ENCODE measurements around the gene LRRC27.

The LRRC27 gene

GRCh38 chr10:132332433-132332754 lies 401 bp downstream of the LRRC27 start:
- no peak for TF ChIP-seq TAF1 (IDR thresholded peaks at IDR 0.05; ENCODE audit: low read depth)
- TF ChIP-seq, protein P1, sequence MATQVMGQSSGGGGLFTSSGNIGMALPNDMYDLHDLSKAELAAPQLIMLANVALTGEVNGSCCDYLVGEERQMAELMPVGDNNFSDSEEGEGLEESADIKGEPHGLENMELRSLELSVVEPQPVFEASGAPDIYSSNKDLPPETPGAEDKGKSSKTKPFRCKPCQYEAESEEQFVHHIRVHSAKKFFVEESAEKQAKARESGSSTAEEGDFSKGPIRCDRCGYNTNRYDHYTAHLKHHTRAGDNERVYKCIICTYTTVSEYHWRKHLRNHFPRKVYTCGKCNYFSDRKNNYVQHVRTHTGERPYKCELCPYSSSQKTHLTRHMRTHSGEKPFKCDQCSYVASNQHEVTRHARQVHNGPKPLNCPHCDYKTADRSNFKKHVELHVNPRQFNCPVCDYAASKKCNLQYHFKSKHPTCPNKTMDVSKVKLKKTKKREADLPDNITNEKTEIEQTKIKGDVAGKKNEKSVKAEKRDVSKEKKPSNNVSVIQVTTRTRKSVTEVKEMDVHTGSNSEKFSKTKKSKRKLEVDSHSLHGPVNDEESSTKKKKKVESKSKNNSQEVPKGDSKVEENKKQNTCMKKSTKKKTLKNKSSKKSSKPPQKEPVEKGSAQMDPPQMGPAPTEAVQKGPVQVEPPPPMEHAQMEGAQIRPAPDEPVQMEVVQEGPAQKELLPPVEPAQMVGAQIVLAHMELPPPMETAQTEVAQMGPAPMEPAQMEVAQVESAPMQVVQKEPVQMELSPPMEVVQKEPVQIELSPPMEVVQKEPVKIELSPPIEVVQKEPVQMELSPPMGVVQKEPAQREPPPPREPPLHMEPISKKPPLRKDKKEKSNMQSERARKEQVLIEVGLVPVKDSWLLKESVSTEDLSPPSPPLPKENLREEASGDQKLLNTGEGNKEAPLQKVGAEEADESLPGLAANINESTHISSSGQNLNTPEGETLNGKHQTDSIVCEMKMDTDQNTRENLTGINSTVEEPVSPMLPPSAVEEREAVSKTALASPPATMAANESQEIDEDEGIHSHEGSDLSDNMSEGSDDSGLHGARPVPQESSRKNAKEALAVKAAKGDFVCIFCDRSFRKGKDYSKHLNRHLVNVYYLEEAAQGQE (IDR thresholded peaks at IDR 0.05; ENCODE audit: low read depth): no peak
- no peak for TF ChIP-seq YY1 (IDR thresholded peaks at IDR 0.05; ENCODE audit: low read depth)
- no peak for TF ChIP-seq TCF12 (IDR thresholded peaks at IDR 0.05; ENCODE audit: low read depth)
- TF ChIP-seq CREB1 (IDR thresholded peaks at IDR 0.05; ENCODE audit: low read depth): no peak
- no peak for TF ChIP-seq FOXM1 (IDR thresholded peaks at IDR 0.05; ENCODE audit: borderline replicate concordance, low read depth)
- no peak for TF ChIP-seq ZBTB7A (IDR thresholded peaks at IDR 0.05; ENCODE audit: low read depth)
- no peak for TF ChIP-seq EP300 (IDR thresholded peaks at IDR 0.05; ENCODE audit: borderline replicate concordance)
- no peak for TF ChIP-seq EGR1 (IDR thresholded peaks at IDR 0.05)
- no peak for TF ChIP-seq RAD21 (IDR thresholded peaks at IDR 0.05; ENCODE audit: low read depth)
- TF ChIP-seq CEBPB (IDR thresholded peaks at IDR 0.05): no peak
- no peak for TF ChIP-seq NFIC (IDR thresholded peaks at IDR 0.05)

GRCh38 chr10:132333386-132333785 lies 1.4 kb downstream of the LRRC27 start:
- TF ChIP-seq, protein P2, sequence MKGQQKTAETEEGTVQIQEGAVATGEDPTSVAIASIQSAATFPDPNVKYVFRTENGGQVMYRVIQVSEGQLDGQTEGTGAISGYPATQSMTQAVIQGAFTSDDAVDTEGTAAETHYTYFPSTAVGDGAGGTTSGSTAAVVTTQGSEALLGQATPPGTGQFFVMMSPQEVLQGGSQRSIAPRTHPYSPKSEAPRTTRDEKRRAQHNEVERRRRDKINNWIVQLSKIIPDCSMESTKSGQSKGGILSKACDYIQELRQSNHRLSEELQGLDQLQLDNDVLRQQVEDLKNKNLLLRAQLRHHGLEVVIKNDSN (IDR thresholded peaks at IDR 0.05): no peak
- TF ChIP-seq NFIC (IDR thresholded peaks at IDR 0.05) (no peak), TAF1 (IDR thresholded peaks at IDR 0.05; ENCODE audit: low read depth) (no peak), ZBTB7A (IDR thresholded peaks at IDR 0.05; ENCODE audit: low read depth) (no peak), MAX (IDR thresholded peaks at IDR 0.05) (no peak), CREB1 (IDR thresholded peaks at IDR 0.05; ENCODE audit: low read depth) (no peak), EGR1 (IDR thresholded peaks at IDR 0.05) (no peak), TCF12 (IDR thresholded peaks at IDR 0.05; ENCODE audit: low read depth) (no peak), EP300 (IDR thresholded peaks at IDR 0.05; ENCODE audit: borderline replicate concordance) (no peak), TEAD4 (IDR thresholded peaks at IDR 0.05) (no peak), FOXM1 (IDR thresholded peaks at IDR 0.05; ENCODE audit: borderline replicate concordance, low read depth) (no peak), YY1 (IDR thresholded peaks at IDR 0.05; ENCODE audit: low read depth) (no peak), RAD21 (IDR thresholded peaks at IDR 0.05; ENCODE audit: low read depth) (no peak), CEBPB (IDR thresholded peaks at IDR 0.05) (no peak)
- TF ChIP-seq, protein P1 (IDR thresholded peaks at IDR 0.05; ENCODE audit: low read depth): no peak

DNA sequence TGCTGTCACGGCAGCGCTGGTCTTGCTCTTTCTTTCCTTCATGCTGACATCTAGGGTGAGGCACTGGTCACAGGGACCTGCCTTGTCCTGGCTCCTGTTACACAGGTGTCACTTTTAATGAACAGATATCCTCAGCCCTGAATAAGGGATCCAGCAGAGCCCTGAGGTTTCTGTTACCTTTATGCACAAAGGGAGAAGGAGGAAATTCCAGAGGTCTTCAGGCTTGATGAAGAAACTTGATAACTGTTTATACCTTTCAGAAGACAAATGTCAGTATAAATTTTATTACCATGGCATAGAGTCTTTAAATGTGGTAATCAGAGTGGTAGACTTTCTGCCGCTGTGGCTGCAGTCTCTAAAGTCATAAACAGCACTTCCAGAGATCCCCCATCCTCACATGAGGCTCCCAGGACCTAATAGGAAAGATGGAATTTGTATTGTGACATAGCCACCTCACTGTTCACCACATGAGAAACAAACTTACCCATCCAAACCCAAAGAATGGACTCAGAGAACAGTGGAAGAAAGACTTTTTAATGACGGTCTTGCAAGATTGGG lies 2.7 kb downstream of the LRRC27 start:
- TF ChIP-seq TAF1 (IDR thresholded peaks at IDR 0.05; ENCODE audit: low read depth) (no peak), YY1 (IDR thresholded peaks at IDR 0.05; ENCODE audit: low read depth) (no peak), FOXM1 (IDR thresholded peaks at IDR 0.05; ENCODE audit: borderline replicate concordance, low read depth) (no peak), NFIC (IDR thresholded peaks at IDR 0.05) (no peak), TCF12 (IDR thresholded peaks at IDR 0.05; ENCODE audit: low read depth) (no peak), RAD21 (IDR thresholded peaks at IDR 0.05; ENCODE audit: low read depth) (no peak)
- TF ChIP-seq, protein P2 (IDR thresholded peaks at IDR 0.05): no peak

- TF ChIP-seq TCF12 (IDR thresholded peaks at IDR 0.05; ENCODE audit: low read depth): no peak
- TF ChIP-seq NFIC (IDR thresholded peaks at IDR 0.05): no peak
- no peak for TF ChIP-seq RAD21 (IDR thresholded peaks at IDR 0.05; ENCODE audit: low read depth)
- no peak for TF ChIP-seq ZBTB7A (IDR thresholded peaks at IDR 0.05; ENCODE audit: low read depth)
These were observed 3.4 kb downstream of the LRRC27 start for GRCh38 chr10:132335189-132336063.

GRCh38 chr10:132336064-132336746 lies 4.2 kb downstream of the LRRC27 start:
- TF ChIP-seq EP300 (IDR thresholded peaks at IDR 0.05; ENCODE audit: borderline replicate concordance) (no peak), YY1 (IDR thresholded peaks at IDR 0.05; ENCODE audit: low read depth) (no peak), RAD21 (IDR thresholded peaks at IDR 0.05; ENCODE audit: low read depth) (no peak), TCF12 (IDR thresholded peaks at IDR 0.05; ENCODE audit: low read depth) (no peak), CREB1 (IDR thresholded peaks at IDR 0.05; ENCODE audit: low read depth) (no peak), EGR1 (IDR thresholded peaks at IDR 0.05) (no peak), CEBPB (IDR thresholded peaks at IDR 0.05) (no peak), FOXM1 (IDR thresholded peaks at IDR 0.05; ENCODE audit: borderline replicate concordance, low read depth) (no peak), MAX (IDR thresholded peaks at IDR 0.05) (no peak), TAF1 (IDR thresholded peaks at IDR 0.05; ENCODE audit: low read depth) (no peak)
- TF ChIP-seq, protein P1 (IDR thresholded peaks at IDR 0.05; ENCODE audit: low read depth): no peak
